GM18951 (cell line): Measurements from ENCODE around the gene MAPK7.

ENCODE experiments used
- POLR2A ChIP-seq: IDR thresholded peaks from 4 replicates; pipeline ENCODE4 v1.6.1; 2011; ENCODE audit warnings: mild to moderate bottlenecking; ENCODE audit not compliant: insufficient read length, insufficient read depth; ENCODE audit errors: extremely low read depth
- in situ Hi-C: fragments of 300-500 bp; cut with MboI; formaldehyde crosslinking; loops from one replicate; pipeline ENCODE4 v1.12.0; 2022; ENCODE audit warnings: low sequenced_read_pairs, mixed read lengths, inconsistent platforms; ENCODE audit not compliant: unreplicated experiment

Gene MAPK7

DNA sequence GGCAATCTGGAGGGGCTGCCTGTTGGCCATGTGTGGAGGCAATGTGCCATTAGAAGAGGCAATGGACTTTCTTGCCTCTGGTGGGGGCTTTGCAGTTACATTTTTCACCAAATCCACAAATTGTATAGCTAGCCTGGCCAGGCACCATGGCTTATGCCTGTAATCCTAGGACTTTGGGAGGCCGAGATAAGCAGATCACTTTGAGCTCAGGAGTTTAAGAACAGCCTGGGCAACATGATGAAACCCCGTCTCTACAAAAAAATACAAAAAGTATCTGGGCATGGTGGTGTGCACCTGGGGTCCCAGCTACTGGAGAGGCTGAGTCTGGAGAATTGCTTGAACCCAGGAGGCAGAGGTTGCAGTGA lies 30.0 kb downstream of the MAPK7 start:
- no peak for TF ChIP-seq POLR2A
- in situ Hi-C loops = no loop called here

DNA sequence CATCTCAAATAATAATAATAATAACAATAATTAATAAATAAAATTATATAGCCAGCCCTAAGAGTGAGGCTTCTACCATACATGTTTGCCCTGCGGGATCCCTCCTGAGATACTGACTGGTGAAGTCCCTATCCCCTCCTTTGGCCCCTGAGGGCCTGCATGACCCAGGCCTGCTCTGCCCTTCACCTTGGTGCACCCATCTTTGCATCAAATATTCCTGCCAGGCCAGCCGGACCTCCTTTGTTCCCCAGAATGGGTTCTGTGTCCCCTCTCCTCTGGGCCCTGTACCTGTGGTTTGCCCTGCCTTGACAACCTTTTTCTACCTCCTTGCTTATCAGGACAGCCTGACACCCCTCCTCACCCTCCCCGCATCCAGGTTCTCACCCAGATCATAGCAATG lies 30.8 kb downstream of the MAPK7 start:
- in situ Hi-C loops = no loop called here
- TF ChIP-seq POLR2A = no peak

GRCh38 chr17:19409509-19409908 lies 31.2 kb downstream of the MAPK7 start:
- in situ Hi-C loops = no loop called here
- TF ChIP-seq POLR2A = no peak

DNA sequence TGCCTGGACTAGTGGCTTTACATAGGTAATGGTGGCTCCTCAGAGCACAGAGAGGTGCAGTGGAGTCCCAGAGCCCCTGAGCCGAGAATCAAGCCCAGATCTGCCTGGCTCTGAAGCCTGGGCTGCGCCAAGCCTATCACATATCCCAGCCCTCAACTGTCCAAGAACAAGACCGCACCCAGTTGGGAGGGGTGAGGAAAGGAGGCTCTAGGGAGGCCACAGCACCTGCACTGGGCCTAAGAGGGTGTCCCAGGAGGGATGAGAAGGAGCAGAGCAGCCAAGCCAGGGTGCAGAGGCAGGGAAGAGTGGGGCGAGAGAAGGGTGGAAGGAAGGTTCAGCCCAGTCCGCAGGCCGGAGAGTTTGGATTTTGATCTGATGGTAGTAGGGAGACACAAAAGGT lies 31.8 kb downstream of the MAPK7 start:
- in situ Hi-C loops = no loop called here
- no peak for TF ChIP-seq POLR2A

- TF ChIP-seq POLR2A = no peak
- in situ Hi-C loops = no loop called here
These were observed 32.8 kb downstream of the MAPK7 start, which contains the start of gene RNF112 for GRCh38 chr17:19410875-19411620. Gene RNF112, plus strand, starts transcription at chr17:19411232. Its CDS starts 177 bp downstream, at chr17:19411409.

DNA sequence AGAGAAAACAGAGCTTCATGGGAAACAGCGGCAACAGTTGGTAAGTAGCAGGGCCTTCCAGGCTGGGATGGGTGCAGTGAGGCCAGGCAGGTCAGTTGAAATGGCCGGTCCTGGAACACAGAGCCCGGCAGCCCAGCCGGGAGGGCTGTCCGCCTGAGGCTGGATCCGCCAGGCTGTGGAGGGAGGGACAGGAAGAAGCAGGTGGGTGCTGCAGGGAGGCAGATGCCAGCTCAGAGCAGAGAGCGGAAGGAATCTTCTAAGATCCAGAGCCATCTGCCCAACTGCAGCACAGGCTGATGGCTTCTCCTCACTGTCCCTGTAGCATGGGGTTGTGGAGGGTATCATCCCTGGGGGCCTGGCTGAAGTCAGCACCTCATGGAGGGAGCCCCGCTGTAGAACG lies 33.3 kb downstream of the MAPK7 start:
- no peak for TF ChIP-seq POLR2A
- in situ Hi-C loops = no loop called here

DNA sequence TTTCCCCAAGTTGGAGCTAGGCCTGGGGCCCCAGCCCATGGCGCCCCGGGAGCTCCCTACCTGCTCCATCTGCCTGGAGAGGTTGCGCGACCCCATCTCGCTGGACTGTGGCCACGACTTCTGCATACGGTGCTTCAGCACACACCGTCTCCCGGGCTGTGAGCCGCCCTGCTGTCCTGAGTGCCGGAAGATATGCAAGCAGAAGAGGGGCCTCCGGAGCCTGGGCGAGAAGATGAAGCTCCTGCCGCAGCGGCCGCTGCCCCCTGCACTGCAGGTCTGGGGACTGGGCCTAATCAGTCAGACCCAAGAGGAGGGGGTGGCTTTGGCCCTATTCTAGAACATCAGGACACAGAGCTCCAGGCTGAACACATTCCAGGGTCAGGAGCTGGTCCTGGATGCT lies 34.2 kb downstream of the MAPK7 start:
- TF ChIP-seq POLR2A = no peak
- in situ Hi-C loops = no loop called here

DNA sequence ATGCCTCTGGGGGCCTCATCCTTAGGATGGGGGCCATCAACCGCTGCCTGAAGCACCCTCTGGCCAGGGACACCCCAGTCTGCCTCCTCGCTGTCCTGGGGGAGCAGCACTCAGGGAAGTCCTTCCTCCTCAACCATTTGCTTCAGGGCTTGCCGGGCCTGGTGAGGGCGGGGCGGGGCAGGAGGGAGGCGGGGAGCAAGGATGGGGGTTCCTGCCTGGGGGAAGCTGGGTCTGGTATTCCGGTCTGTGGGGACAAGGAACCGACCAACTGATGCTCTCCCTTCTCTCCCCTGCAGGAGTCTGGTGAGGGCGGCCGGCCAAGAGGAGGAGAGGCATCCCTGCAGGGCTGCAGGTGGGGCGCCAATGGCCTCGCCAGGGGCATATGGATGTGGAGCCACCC lies 34.7 kb downstream of the MAPK7 start:
- TF ChIP-seq POLR2A = no peak
- in situ Hi-C loops = no loop called here

- in situ Hi-C loops = no loop called here
- TF ChIP-seq POLR2A = no peak
These were observed 35.5 kb downstream of the MAPK7 start for GRCh38 chr17:19413761-19414160.

DNA sequence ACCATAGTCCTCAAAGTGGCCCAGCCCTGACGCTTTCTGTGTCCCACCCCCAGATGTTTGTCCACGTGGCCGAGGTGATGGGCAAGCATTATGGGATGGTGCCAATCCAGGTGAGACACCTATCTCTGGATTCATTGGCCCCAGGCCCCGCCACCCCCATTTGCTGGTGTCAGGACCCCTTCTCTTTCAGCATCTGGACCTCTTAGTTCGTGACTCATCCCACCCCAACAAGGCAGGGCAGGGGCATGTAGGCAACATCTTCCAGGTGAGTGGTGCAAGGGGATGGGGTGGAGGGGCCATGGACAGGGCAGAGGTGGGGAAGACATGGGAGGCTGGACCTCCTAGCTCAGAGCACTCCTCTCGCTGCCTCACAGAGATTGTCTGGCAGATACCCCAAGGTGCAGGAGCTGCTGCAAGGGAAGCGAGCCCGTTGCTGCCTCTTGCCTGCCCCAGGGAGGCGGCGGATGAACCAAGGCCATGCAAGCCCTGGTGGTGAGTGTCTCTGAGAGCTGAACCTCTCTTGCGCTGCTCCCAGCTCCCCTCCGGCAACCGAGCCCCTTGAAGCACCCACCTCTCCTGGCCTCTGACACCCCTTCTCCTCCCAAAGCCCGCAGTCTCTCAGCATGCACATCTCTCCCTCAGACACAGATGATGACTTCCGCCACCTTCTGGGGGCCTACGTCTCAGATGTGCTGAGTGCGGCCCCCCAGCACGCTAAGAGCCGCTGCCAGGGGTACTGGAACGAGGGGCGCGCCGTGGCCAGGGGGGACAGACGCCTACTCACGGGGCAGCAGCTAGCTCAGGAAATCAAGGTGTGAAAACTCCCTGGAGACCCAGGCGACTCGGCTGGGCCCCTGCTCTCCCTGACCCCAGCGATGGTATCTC lies 36.3 kb downstream of the MAPK7 start:
- TF ChIP-seq POLR2A = no peak
- in situ Hi-C loops = no loop called here

GRCh38 chr17:19415311-19415710 lies 37.0 kb downstream of the MAPK7 start:
- in situ Hi-C loops = no loop called here
- no peak for TF ChIP-seq POLR2A

DNA sequence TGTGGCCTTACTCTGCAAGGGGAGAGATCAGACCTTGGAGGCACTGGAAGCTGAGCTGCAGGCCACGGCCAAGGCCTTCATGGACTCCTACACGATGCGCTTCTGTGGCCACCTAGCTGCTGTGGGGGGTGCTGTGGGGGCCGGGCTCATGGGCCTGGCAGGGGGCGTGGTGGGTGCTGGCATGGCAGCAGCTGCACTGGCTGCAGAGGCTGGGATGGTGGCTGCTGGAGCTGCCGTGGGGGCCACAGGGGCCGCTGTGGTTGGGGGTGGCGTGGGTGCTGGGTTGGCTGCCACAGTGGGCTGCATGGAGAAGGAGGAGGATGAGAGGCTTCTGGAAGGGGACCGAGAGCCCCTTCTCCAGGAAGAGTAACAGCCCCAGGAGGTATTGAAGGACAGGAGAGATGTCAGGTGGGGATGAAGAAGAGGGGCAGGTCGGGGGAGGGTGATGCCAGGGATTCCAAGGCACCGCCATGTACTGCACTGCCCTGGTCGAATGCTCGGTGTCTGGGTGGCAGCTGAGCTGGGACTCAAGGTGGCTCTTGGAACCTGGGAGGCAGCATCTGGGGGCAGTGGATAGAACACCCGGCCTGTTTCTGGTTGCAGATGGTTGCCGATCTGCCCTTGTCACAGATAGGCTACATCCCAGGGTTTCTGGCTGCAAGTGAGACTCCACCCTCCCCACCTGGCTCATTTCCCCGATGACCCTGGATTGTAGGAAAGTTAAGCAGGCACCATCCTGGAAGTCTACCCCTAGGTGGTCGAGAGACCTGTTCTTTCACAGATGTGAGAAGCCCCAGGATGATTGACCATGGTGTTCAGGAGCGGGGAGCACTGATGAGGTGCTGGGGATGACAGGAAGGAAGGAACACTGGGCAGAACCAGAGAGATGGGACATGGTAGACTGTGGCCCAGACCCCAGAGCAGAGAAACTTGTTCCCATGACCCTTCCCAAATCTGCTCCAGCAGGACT lies 37.8 kb downstream of the MAPK7 start:
- in situ Hi-C loops = no loop called here
- no peak for TF ChIP-seq POLR2A

DNA sequence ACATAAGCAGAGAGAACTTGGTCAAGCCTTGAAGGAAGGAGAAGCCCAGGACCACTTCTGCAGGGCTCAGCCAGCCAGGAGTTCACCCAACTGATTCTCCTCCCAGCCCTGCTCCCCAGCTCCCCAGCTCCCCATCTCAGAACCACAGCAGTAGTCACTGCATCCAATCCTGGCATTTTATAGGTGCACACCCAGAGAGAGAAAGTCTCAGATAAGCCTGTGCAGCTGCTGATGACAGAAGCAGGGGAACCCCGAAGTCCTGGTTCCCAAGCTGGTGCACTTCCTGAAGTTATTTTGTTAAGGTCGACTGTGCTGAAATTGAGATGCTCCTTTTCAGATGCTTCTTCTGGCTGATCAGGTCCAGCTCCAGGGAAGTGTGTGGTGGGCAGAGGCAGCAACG lies 39.3 kb downstream of the MAPK7 start:
- TF ChIP-seq POLR2A = no peak
- in situ Hi-C loops = no loop called here
